GM23338 (cell line): Measurements from ENCODE around the gene MSMB.

Experiments
- CREB1 ChIP-seq: fragments of 250-450 bp; sonication (Bioruptor Pico); IDR thresholded peaks from 2 replicates; pipeline ENCODE4 v1.5.0; 2020; ENCODE audit warnings: low read depth, mild to moderate bottlenecking, moderate library complexity
- EZH2 ChIP-seq: fragments of 200-600 bp; sonication (generic); IDR thresholded peaks from one replicate; pipeline ENCODE4 v1.8.0; 2017; ENCODE audit warnings: antibody characterized with exemption, mild to moderate bottlenecking, low read depth; ENCODE audit not compliant: unreplicated experiment
- EZH2phosphoT487 ChIP-seq: fragments of 200-600 bp; sonication (generic); IDR thresholded peaks from one replicate; pipeline ENCODE4 v1.8.1; 2018; ENCODE audit warnings: antibody characterized with exemption; ENCODE audit not compliant: unreplicated experiment
- JUNB ChIP-seq: IDR thresholded peaks from one replicate; pipeline ENCODE4 v1.6.1; 2016; ENCODE audit warnings: antibody characterized with exemption; ENCODE audit not compliant: unreplicated experiment
- NANOG ChIP-seq: IDR thresholded peaks from 2 replicates; pipeline ENCODE4 v1.6.1; 2016; ENCODE audit warnings: antibody characterized with exemption, borderline replicate concordance
- POLR2AphosphoS5 ChIP-seq: IDR thresholded peaks from 2 replicates; pipeline ENCODE4 v1.6.1; 2016; ENCODE audit warnings: antibody characterized with exemption, low read depth
- STAT1 ChIP-seq: IDR thresholded peaks from one replicate; pipeline ENCODE4 v1.6.1; 2016; ENCODE audit warnings: antibody characterized with exemption; ENCODE audit not compliant: unreplicated experiment
- ZNF331 ChIP-seq: fragments of 250-450 bp; sonication (Bioruptor Pico); IDR thresholded peaks from 2 replicates; pipeline ENCODE4 v1.5.0; 2020; ENCODE audit warnings: low read depth, mild to moderate bottlenecking, moderate library complexity
- TF ChIP-seq, protein P1 (sequence below), 2 experiments: fragments of 200-600 bp in 1 of 2; sonication (generic) in 1 of 2; conservative IDR thresholded peaks; 2 replicates each; pipeline versions ENCODE4 v1.5.1 to v1.6.1; 2016 to 2017; ENCODE audit warnings: antibody characterized with exemption in 2 of 2, low read depth in 2 of 2, mild to moderate bottlenecking in 2 of 2, moderate library complexity in 1 of 2
- TF ChIP-seq, protein P2 (sequence below): IDR thresholded peaks from one replicate; pipeline ENCODE4 v1.6.1; 2018; ENCODE audit warnings: antibody characterized with exemption; ENCODE audit not compliant: unreplicated experiment
- TF ChIP-seq, protein P3 (sequence below): IDR thresholded peaks from 2 replicates; pipeline ENCODE4 v1.6.1; 2016; ENCODE audit warnings: antibody characterized with exemption
- TF ChIP-seq, protein P4 (sequence below): fragments of 250-450 bp; sonication (Bioruptor Pico); IDR thresholded peaks from 2 replicates; pipeline ENCODE4 v1.5.0; 2020; ENCODE audit warnings: mild to moderate bottlenecking, moderate library complexity

DNA sequence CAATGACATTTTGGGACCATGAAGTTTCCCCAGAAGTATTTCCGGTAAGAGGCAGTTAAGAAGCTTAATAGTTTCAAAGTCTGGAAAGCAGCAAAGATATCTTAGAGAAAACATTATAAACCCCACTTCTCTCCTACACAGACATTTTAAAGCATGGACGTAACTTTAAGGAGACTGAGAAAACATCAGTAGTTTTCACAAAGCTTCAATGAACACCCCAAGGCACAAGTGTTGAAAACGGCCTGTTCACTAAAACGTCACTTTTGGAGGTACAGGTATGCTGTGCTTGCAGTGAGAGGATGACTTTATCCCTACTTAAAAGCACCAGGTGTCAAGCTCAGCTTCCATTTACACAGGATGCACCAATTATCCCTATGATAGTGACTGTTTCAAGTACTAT lies 40.7 kb downstream of the MSMB start:
- TF ChIP-seq, protein P1, sequence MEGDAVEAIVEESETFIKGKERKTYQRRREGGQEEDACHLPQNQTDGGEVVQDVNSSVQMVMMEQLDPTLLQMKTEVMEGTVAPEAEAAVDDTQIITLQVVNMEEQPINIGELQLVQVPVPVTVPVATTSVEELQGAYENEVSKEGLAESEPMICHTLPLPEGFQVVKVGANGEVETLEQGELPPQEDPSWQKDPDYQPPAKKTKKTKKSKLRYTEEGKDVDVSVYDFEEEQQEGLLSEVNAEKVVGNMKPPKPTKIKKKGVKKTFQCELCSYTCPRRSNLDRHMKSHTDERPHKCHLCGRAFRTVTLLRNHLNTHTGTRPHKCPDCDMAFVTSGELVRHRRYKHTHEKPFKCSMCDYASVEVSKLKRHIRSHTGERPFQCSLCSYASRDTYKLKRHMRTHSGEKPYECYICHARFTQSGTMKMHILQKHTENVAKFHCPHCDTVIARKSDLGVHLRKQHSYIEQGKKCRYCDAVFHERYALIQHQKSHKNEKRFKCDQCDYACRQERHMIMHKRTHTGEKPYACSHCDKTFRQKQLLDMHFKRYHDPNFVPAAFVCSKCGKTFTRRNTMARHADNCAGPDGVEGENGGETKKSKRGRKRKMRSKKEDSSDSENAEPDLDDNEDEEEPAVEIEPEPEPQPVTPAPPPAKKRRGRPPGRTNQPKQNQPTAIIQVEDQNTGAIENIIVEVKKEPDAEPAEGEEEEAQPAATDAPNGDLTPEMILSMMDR (conservative IDR thresholded peaks at IDR 0.05; ENCODE audit: low read depth in 2 of 2), result no peak
- TF ChIP-seq STAT1 (no peak), POLR2AphosphoS5 (no peak), EZH2 (no peak), ZNF331 (CRISPR knock-in tag) (no peak), CREB1 (CRISPR knock-in tag) (no peak), EZH2phosphoT487 (no peak), JUNB (no peak), NANOG (no peak)
- TF ChIP-seq, protein P2, sequence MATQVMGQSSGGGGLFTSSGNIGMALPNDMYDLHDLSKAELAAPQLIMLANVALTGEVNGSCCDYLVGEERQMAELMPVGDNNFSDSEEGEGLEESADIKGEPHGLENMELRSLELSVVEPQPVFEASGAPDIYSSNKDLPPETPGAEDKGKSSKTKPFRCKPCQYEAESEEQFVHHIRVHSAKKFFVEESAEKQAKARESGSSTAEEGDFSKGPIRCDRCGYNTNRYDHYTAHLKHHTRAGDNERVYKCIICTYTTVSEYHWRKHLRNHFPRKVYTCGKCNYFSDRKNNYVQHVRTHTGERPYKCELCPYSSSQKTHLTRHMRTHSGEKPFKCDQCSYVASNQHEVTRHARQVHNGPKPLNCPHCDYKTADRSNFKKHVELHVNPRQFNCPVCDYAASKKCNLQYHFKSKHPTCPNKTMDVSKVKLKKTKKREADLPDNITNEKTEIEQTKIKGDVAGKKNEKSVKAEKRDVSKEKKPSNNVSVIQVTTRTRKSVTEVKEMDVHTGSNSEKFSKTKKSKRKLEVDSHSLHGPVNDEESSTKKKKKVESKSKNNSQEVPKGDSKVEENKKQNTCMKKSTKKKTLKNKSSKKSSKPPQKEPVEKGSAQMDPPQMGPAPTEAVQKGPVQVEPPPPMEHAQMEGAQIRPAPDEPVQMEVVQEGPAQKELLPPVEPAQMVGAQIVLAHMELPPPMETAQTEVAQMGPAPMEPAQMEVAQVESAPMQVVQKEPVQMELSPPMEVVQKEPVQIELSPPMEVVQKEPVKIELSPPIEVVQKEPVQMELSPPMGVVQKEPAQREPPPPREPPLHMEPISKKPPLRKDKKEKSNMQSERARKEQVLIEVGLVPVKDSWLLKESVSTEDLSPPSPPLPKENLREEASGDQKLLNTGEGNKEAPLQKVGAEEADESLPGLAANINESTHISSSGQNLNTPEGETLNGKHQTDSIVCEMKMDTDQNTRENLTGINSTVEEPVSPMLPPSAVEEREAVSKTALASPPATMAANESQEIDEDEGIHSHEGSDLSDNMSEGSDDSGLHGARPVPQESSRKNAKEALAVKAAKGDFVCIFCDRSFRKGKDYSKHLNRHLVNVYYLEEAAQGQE, result no peak
- TF ChIP-seq, protein P3, sequence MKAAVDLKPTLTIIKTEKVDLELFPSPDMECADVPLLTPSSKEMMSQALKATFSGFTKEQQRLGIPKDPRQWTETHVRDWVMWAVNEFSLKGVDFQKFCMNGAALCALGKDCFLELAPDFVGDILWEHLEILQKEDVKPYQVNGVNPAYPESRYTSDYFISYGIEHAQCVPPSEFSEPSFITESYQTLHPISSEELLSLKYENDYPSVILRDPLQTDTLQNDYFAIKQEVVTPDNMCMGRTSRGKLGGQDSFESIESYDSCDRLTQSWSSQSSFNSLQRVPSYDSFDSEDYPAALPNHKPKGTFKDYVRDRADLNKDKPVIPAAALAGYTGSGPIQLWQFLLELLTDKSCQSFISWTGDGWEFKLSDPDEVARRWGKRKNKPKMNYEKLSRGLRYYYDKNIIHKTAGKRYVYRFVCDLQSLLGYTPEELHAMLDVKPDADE, result no peak
- TF ChIP-seq, protein P4, sequence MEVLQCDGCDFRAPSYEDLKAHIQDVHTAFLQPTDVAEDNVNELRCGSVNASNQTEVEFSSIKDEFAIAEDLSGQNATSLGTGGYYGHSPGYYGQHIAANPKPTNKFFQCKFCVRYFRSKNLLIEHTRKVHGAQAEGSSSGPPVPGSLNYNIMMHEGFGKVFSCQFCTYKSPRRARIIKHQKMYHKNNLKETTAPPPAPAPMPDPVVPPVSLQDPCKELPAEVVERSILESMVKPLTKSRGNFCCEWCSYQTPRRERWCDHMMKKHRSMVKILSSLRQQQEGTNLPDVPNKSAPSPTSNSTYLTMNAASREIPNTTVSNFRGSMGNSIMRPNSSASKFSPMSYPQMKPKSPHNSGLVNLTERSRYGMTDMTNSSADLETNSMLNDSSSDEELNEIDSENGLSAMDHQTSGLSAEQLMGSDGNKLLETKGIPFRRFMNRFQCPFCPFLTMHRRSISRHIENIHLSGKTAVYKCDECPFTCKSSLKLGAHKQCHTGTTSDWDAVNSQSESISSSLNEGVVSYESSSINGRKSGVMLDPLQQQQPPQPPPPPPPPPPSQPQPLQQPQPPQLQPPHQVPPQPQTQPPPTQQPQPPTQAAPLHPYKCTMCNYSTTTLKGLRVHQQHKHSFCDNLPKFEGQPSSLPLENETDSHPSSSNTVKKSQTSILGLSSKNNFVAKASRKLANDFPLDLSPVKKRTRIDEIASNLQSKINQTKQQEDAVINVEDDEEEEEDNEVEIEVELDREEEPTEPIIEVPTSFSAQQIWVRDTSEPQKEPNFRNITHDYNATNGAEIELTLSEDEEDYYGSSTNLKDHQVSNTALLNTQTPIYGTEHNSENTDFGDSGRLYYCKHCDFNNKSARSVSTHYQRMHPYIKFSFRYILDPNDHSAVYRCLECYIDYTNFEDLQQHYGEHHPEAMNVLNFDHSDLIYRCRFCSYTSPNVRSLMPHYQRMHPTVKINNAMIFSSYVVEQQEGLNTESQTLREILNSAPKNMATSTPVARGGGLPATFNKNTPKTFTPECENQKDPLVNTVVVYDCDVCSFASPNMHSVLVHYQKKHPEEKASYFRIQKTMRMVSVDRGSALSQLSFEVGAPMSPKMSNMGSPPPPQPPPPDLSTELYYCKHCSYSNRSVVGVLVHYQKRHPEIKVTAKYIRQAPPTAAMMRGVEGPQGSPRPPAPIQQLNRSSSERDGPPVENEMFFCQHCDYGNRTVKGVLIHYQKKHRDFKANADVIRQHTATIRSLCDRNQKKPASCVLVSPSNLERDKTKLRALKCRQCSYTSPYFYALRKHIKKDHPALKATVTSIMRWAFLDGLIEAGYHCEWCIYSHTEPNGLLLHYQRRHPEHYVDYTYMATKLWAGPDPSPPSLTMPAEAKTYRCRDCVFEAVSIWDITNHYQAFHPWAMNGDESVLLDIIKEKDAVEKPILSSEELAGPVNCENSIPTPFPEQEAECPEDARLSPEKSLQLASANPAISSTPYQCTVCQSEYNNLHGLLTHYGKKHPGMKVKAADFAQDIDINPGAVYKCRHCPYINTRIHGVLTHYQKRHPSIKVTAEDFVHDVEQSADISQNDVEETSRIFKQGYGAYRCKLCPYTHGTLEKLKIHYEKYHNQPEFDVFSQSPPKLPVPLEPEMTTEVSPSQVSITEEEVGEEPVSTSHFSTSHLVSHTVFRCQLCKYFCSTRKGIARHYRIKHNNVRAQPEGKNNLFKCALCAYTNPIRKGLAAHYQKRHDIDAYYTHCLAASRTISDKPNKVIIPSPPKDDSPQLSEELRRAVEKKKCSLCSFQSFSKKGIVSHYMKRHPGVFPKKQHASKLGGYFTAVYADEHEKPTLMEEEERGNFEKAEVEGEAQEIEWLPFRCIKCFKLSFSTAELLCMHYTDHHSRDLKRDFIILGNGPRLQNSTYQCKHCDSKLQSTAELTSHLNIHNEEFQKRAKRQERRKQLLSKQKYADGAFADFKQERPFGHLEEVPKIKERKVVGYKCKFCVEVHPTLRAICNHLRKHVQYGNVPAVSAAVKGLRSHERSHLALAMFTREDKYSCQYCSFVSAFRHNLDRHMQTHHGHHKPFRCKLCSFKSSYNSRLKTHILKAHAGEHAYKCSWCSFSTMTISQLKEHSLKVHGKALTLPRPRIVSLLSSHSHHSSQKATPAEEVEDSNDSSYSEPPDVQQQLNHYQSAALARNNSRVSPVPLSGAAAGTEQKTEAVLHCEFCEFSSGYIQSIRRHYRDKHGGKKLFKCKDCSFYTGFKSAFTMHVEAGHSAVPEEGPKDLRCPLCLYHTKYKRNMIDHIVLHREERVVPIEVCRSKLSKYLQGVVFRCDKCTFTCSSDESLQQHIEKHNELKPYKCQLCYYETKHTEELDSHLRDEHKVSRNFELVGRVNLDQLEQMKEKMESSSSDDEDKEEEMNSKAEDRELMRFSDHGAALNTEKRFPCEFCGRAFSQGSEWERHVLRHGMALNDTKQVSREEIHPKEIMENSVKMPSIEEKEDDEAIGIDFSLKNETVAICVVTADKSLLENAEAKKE, result no peak
